Neutrophil (primary cell): Measurements from ENCODE around the gene PPP1R9A.

Experiments used
- H3K27ac ChIP-seq: fragments of 200-600 bp; sonication (generic); 2 replicates; pipeline ENCODE4 v1.5.1; 2016; ENCODE audit warnings: mild to moderate bottlenecking, moderate library complexity
- H3K27me3 ChIP-seq: fragments of 200-600 bp; sonication (generic); 2 replicates; pipeline ENCODE4 v1.6.0; 2016; ENCODE audit warnings: mild to moderate bottlenecking
- H3K36me3 ChIP-seq: fragments of 200-600 bp; sonication (generic); 2 replicates; pipeline ENCODE4 v1.5.1; 2017
- H3K4me1 ChIP-seq, 2 experiments: fragments of 200-600 bp in 1 of 2; sonication (generic) in 1 of 2; 1 replicate in 1 of 2; 2 replicates in 1 of 2; pipeline versions ENCODE4 v1.5.1 to v1.6.1; 2013 to 2016; ENCODE audit warnings: low read depth in 1 of 2, low read length in 1 of 2, mild to moderate bottlenecking in 1 of 2, moderate library complexity in 1 of 2; ENCODE audit not compliant: control insufficient read depth in 1 of 2, insufficient read depth in 1 of 2
- H3K4me3 ChIP-seq, 2 experiments: fragments of 200-600 bp in 1 of 2; sonication (generic) in 1 of 2; 1 replicate in 1 of 2; 2 replicates in 1 of 2; pipeline ENCODE4 v1.5.1; 2013 to 2016; ENCODE audit warnings: low read depth in 1 of 2, low read length in 1 of 2, mild to moderate bottlenecking in 1 of 2, moderate library complexity in 1 of 2
- H3K9me3 ChIP-seq: fragments of 200-600 bp; sonication (generic); 2 replicates; pipeline ENCODE4 v1.5.1; 2016
- TF ChIP-seq, protein P1 (sequence below): fragments of 200-600 bp; sonication (generic); IDR thresholded peaks from 2 replicates; pipeline ENCODE4 v1.5.1; 2016; ENCODE audit warnings: antibody characterized with exemption

PPP1R9A gene

DNA sequence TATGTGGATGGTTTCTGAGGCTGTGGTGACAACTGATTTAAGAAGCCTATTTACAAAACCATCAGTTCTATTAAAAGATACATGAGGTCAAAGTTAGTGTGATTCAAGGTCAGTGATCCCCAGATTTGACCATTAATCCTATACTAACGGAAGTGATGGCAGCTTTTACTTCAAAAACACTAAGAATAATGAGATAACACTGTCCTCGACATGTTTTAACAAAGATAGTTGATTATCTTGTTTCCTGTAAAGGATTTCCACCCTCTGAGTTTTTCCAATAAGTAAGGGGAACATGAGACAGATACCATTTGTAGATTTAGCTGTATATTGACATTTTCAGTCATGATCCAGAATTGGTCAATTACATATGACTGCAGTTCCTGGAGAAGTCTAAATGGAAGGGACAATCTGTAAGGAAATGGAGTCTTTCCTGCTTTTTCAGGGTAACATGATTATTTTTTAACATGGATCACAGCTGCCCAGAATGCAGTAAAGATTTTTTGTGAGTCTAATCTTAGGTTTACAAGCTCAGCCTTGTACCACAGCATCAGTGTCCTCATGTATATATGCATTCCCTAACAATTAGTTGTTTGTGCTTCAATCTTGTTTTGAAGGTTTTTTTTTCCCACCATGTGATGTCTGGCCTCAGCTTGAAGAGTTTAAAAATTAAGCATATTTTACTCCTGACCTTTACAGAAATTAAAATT is 188.0 kb downstream of the PPP1R9A start:
- no peaks in the 10 kb centered on the region for H3K36me3 ChIP-seq
- H3K4me3 ChIP-seq = no peak overlapping the region

DNA sequence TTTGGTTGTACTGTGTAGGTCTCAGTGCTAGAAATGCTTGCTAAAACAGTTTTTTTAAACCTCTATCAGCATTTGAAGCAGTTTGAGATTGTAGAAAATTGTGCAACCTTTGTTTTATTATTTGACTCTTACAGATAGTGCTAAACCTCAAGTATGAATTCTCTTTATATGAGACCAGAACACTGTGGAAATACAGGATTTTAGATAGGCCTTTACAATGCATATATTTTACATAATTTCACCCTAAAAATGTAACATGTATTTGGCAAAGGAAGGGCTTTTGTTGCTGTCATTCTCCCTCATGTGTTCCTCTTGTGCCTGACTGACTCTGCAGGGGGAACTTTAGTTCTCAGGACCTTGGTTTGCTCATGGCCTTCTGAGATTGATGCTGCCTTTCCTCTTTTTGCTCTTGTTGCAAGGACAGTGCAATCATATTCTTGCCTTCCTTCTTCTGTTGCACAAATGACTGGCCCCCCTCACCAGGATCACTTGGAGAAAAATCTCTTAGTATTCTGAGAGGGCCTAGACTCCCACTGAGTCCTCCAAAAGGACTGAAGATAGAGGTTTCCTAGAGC is 188.7 kb downstream of the PPP1R9A start:
- H3K4me3 ChIP-seq = no peak overlapping the region
- TF ChIP-seq, protein P1, sequence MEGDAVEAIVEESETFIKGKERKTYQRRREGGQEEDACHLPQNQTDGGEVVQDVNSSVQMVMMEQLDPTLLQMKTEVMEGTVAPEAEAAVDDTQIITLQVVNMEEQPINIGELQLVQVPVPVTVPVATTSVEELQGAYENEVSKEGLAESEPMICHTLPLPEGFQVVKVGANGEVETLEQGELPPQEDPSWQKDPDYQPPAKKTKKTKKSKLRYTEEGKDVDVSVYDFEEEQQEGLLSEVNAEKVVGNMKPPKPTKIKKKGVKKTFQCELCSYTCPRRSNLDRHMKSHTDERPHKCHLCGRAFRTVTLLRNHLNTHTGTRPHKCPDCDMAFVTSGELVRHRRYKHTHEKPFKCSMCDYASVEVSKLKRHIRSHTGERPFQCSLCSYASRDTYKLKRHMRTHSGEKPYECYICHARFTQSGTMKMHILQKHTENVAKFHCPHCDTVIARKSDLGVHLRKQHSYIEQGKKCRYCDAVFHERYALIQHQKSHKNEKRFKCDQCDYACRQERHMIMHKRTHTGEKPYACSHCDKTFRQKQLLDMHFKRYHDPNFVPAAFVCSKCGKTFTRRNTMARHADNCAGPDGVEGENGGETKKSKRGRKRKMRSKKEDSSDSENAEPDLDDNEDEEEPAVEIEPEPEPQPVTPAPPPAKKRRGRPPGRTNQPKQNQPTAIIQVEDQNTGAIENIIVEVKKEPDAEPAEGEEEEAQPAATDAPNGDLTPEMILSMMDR = no peak
- no peaks in the 10 kb centered on the region for H3K9me3 ChIP-seq
- H3K27me3 ChIP-seq = no peaks in the 10 kb centered on the region
- H3K27ac ChIP-seq = no peak overlapping the region
- no peaks in the 10 kb centered on the region for H3K36me3 ChIP-seq
- no peaks in the 10 kb centered on the region for H3K4me1 ChIP-seq

More for the DNA sequence above, 188.0 kb downstream of the PPP1R9A start:
- H3K27ac ChIP-seq = no peak overlapping the region
- no peaks in the 10 kb centered on the region for H3K27me3 ChIP-seq
- H3K9me3 ChIP-seq = no peaks in the 10 kb centered on the region
- no peaks in the 10 kb centered on the region for H3K4me1 ChIP-seq
- TF ChIP-seq, protein P1 = no peak

- Histone ChIP-seq H3K27me3 (no peaks in the 10 kb centered on the region), H3K27ac (no peak overlapping the region), H3K4me1 (no peaks in the 10 kb centered on the region), H3K36me3 (no peaks in the 10 kb centered on the region), H3K4me3 (no peak overlapping the region), H3K9me3 (no peaks in the 10 kb centered on the region)
- TF ChIP-seq, protein P1 = no peak
Observed at GRCh38 chr7:95097291-95097690, 189.9 kb downstream of the PPP1R9A start.

- no peaks in the 10 kb centered on the region for H3K4me1 ChIP-seq
- H3K27ac ChIP-seq = no peak overlapping the region
- H3K4me3 ChIP-seq = no peak overlapping the region
- no peaks in the 10 kb centered on the region for H3K27me3 ChIP-seq
- no peaks in the 10 kb centered on the region for H3K36me3 ChIP-seq
- H3K9me3 ChIP-seq = no peaks in the 10 kb centered on the region
- TF ChIP-seq, protein P1 = no peak
Observed at GRCh38 chr7:95097851-95098250, 190.5 kb downstream of the PPP1R9A start.

DNA sequence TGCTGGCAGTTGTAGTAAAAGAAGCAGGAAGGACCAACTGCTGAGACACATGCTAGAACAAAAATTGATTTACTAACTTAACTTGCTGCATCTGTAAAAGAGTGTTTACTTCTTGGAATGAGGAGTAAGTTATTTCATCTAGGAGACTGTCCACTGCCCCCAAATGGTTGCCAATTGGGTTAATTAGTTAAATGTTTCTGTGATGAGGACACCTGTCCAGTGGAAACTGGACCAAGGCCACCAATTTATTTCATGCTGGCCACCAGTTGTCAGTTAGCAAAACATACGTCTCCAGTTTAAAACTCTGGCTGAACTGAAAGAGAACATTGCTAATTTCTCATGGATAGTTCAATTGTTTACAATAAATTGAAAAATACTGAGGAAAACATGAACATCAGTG is 191.7 kb downstream of the PPP1R9A start:
- H3K36me3 ChIP-seq = no peaks in the 10 kb centered on the region
- no peaks in the 10 kb centered on the region for H3K27me3 ChIP-seq
- H3K27ac ChIP-seq = no peak overlapping the region
- H3K4me1 ChIP-seq = no peaks in the 10 kb centered on the region
- H3K9me3 ChIP-seq = no peaks in the 10 kb centered on the region
- TF ChIP-seq, protein P1 = no peak
- H3K4me3 ChIP-seq = no peak overlapping the region
